Hematopoietic multipotent progenitor cell treated with erythropoietin and hydrocortisone succinate and interleukin-3 and kit ligand, for 15 days (in vitro differentiated cells): Measurements from ENCODE around the gene NAT8L.

Experiments
- DNase-seq: peaks from one replicate; pipeline ENCODE4 v3.0.0-alpha.2; 2015; ENCODE audit warnings: low spot score

NAT8L gene

GRCh38 chr4:2094545-2094944 lies 35.4 kb downstream of the NAT8L start:
- no peak for DNase-seq

GRCh38 chr4:2095236-2096072 lies 36.3 kb downstream of the NAT8L start:
- DNase-seq = no peak

- DNase-seq = no peak
Measured at GRCh38 chr4:2096073-2096609, 37.0 kb downstream of the NAT8L start.

GRCh38 chr4:2101346-2102044 lies 42.4 kb downstream of the NAT8L start:
- DNase-seq = no peak

- no peak for DNase-seq
Measured at GRCh38 chr4:2102045-2102883, 43.1 kb downstream of the NAT8L start.

GRCh38 chr4:2103127-2103842 lies 44.2 kb downstream of the NAT8L start:
- no peak for DNase-seq

GRCh38 chr4:2103843-2104547 lies 44.9 kb downstream of the NAT8L start:
- DNase-seq = no peak

GRCh38 chr4:2104556-2105345 lies 45.6 kb downstream of the NAT8L start:
- no peak for DNase-seq

GRCh38 chr4:2105559-2105958 lies 46.4 kb downstream of the NAT8L start:
- DNase-seq = no peak

- no peak for DNase-seq
Measured at GRCh38 chr4:2116687-2117400, 57.7 kb downstream of the NAT8L start.
